Mesendoderm (in vitro differentiated cells): ENCODE measurements around the gene OR10H3.

Source experiments
- DNase-seq: peaks from one replicate; pipeline ENCODE4 v3.0.0; 2013
- H2AK5ac ChIP-seq: 2 replicates; pipeline ENCODE4 v1.6.1; 2013; ENCODE audit warnings: low read length, inconsistent platforms
- H2BK120ac ChIP-seq: 2 replicates; pipeline ENCODE4 v1.6.1; 2013; ENCODE audit warnings: low read depth, mild to moderate bottlenecking, low read length, moderate library complexity, mixed read lengths
- H2BK15ac ChIP-seq: replicated peaks from 2 replicates; pipeline ENCODE4 v1.6.1; 2013; ENCODE audit warnings: low read depth, mild to moderate bottlenecking, moderate library complexity
- H2BK5ac ChIP-seq: 2 replicates; pipeline ENCODE4 v1.6.1; 2013; ENCODE audit warnings: low read length, inconsistent platforms
- H3K18ac ChIP-seq: 2 replicates; pipeline ENCODE4 v1.6.1; 2013; ENCODE audit warnings: mild to moderate bottlenecking, low read length, mixed read lengths
- H3K23ac ChIP-seq: one replicate; pipeline ENCODE4 v1.6.1; 2013; ENCODE audit warnings: low read length
- H3K27ac ChIP-seq: 2 replicates; pipeline ENCODE4 v1.5.1; 2013; ENCODE audit warnings: low read depth, mild to moderate bottlenecking, inconsistent platforms, low read length, moderate library complexity
- H3K27me3 ChIP-seq: 2 replicates; pipeline ENCODE4 v1.6.1; 2013; ENCODE audit warnings: low read length, control low read depth, mild to moderate bottlenecking, inconsistent platforms; ENCODE audit not compliant: insufficient read depth, poor library complexity
- H3K36me3 ChIP-seq: 2 replicates; pipeline ENCODE4 v1.6.1; 2013; ENCODE audit warnings: low read length, inconsistent platforms; ENCODE audit not compliant: control insufficient read depth, insufficient read depth
- H3K4ac ChIP-seq: one replicate; pipeline ENCODE4 v1.6.1; 2013; ENCODE audit warnings: low read depth, mild to moderate bottlenecking, low read length, moderate library complexity
- H3K4me1 ChIP-seq: 2 replicates; pipeline ENCODE4 v1.6.1; 2013; ENCODE audit warnings: low read depth, low read length, inconsistent platforms; ENCODE audit not compliant: control insufficient read depth
- H3K4me2 ChIP-seq: 2 replicates; pipeline ENCODE4 v1.6.1; 2013; ENCODE audit warnings: low read length
- H3K4me3 ChIP-seq: 2 replicates; pipeline ENCODE4 v1.5.1; 2013; ENCODE audit warnings: mild to moderate bottlenecking, low read length
- H3K56ac ChIP-seq: one replicate; pipeline ENCODE4 v1.6.1; 2013; ENCODE audit warnings: low read length
- H3K79me1 ChIP-seq: 2 replicates; pipeline ENCODE4 v1.6.1; 2013; ENCODE audit warnings: low read length, inconsistent platforms
- H3K79me2 ChIP-seq: 2 replicates; pipeline ENCODE4 v1.6.1; 2013; ENCODE audit warnings: mild to moderate bottlenecking, low read length; ENCODE audit not compliant: control insufficient read depth, insufficient read depth
- H3K9ac ChIP-seq: 2 replicates; pipeline ENCODE4 v1.6.1; 2013; ENCODE audit warnings: low read length, inconsistent platforms
- H4K5ac ChIP-seq: one replicate; pipeline ENCODE4 v1.6.1; 2013; ENCODE audit warnings: low read length
- H4K8ac ChIP-seq: one replicate; pipeline ENCODE4 v1.6.1; 2013; ENCODE audit warnings: low read depth, mild to moderate bottlenecking, control low read depth, low read length, moderate library complexity
- WGBS: extraction: QIAGEN DNeasy Blood & Tissue Kit; methylation state at CpG from one replicate; pipeline ENCODE4 v1.1.7; 2013; ENCODE audit warnings: low lambda C conversion rate, missing lambda C conversion rate; ENCODE audit not compliant: insufficient coverage; ENCODE audit errors: extremely low coverage; 5-methylcytosine and 5-hydroxymethylcytosine counted together

The OR10H3 gene

DNA sequence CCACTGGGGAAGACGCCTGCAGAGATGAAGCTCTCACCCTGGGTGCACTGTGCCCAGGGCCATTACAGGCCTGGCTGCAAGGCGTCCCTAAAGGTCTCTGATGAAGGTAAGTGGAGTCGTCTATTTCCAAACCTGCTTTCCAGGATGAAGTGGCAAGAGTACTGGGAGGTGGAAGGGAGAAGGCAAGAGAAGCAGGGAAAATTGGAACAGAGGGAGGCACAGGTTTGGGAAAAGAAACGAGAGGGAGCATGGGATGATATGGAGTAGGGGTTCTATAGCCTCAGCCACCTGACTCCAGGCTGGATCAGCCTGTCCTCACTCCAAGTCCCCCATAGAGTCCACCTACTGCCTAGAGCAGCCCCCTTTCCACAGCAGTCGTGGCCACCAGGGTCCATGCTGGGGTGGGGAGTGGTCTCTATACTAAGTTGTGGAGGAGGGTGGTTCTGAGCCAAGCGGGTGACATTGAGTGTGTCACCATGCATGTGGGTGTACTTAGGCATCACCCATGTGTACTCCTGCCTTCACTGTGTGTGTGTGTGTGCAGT lies 49.9 kb downstream of the OR10H3 start, which contains the start of gene OR10H5:
TSS of gene OR10H5 (plus strand) at position 51 of the 545 bp plus-strand sequence. CDS start 6,388 bp downstream, outside the sequence.
- Histone ChIP-seq H4K5ac (no peak within 1 kb of the TSS), H3K23ac (no peak within 1 kb of the TSS), H2BK15ac (no peak within 1 kb of the TSS), H3K27ac (no peak within 1 kb of the TSS), H3K79me2 (no peaks in the 10 kb centered on the region), H3K36me3 (no peaks in the 10 kb centered on the region), H4K8ac (no peak within 1 kb of the TSS), H3K79me1 (no peaks in the 10 kb centered on the region), H3K4me3 (no peak within 1 kb of the TSS), H3K4me1 (no peaks in the 10 kb centered on the region), H2AK5ac (no peak within 1 kb of the TSS), H3K4ac (no peak within 1 kb of the TSS), H2BK5ac (no peak within 1 kb of the TSS), H3K9ac (no peak within 1 kb of the TSS), H3K4me2 (no peak within 1 kb of the TSS), H3K27me3 (no peaks in the 10 kb centered on the region), H3K56ac (no peak within 1 kb of the TSS), H2BK120ac (no peak within 1 kb of the TSS), H3K18ac (no peak within 1 kb of the TSS)
- no CpG with 5 or more reads among the region's 6 CpGs for WGBS
- DNase-seq = no peak

DNA sequence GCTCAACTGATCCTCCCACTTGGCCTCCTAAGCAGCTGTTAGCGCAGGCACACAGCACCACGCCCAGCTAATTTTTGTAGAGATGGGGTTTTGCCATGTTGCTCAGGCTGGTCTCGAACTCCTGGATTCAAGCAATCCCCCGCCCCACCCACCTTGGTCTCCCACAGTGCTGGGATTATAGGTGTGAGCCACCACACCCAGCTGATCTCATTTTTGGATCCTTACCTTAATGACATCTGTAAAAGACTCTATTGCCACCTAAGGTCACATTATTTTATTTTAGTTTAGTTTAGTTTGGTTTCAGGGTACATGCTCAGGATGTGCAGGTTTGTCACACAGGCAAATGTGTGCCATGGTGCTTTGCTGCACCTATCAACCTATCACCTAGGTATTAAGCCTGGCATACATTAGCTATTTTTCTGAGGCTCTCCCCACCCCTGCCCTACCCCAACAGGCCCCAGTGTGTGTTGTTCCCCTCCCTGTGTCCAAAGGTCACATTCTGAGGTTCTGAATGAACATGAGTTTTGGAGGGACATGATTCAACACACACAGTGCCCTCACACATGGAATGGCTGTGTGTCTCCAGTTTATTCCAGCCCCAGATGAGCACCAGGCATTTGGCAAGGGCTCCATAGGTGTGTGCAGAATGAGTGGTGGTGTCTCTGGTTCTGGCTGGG lies 50.9 kb downstream of the OR10H3 start:
- no peak overlapping the region for H2BK15ac ChIP-seq
- no peak overlapping the region for H3K23ac ChIP-seq
- no peak overlapping the region for H2AK5ac ChIP-seq
- H3K79me2 ChIP-seq = no peaks in the 10 kb centered on the region
- no peak overlapping the region for H3K4ac ChIP-seq
- H3K56ac ChIP-seq = no peak overlapping the region
- H3K79me1 ChIP-seq = no peaks in the 10 kb centered on the region
- H3K27ac ChIP-seq = no peak overlapping the region
- H3K4me2 ChIP-seq = no peak overlapping the region
- no peaks in the 10 kb centered on the region for H3K4me1 ChIP-seq
- no peak overlapping the region for H3K9ac ChIP-seq
- H3K36me3 ChIP-seq = no peaks in the 10 kb centered on the region
- no peak overlapping the region for H2BK5ac ChIP-seq
- no peaks in the 10 kb centered on the region for H3K27me3 ChIP-seq
- no peak overlapping the region for H4K8ac ChIP-seq
- H4K5ac ChIP-seq = no peak overlapping the region
- H3K18ac ChIP-seq = no peak overlapping the region
- no peak overlapping the region for H2BK120ac ChIP-seq
- no peak for DNase-seq
- no CpG with 5 or more reads among the region's 4 CpGs for WGBS
- no peak overlapping the region for H3K4me3 ChIP-seq

DNA sequence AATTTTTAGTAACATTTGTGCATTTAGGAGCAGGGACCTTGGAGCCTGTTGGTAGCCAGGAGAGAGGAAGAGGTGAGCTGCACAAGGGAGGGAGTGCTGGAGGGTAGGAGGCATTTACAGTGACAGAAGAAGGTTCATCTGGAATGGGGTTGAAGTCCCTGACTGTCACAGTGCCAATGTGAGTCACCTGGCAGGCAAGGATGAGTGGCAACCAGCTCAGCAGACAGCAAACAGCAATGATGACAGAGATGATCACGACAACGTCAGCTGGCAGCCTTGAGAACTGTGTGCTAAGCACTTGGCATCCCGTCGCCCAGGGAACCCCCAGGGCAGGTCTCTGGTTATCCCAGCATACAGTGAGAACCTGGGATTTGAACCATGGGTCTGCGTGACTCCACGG lies 52.3 kb downstream of the OR10H3 start:
- H2BK15ac ChIP-seq = no peak overlapping the region
- H3K4ac ChIP-seq = no peak overlapping the region
- H4K8ac ChIP-seq = no peak overlapping the region
- H3K79me2 ChIP-seq = no peaks in the 10 kb centered on the region
- WGBS = no CpG with 5 or more reads among the region's 6 CpGs
- H3K4me1 ChIP-seq = no peaks in the 10 kb centered on the region
- no peak overlapping the region for H3K23ac ChIP-seq
- H3K27me3 ChIP-seq = no peaks in the 10 kb centered on the region
- DNase-seq = no peak
- H2BK5ac ChIP-seq = no peak overlapping the region
- no peak overlapping the region for H4K5ac ChIP-seq
- no peak overlapping the region for H3K4me3 ChIP-seq
- no peak overlapping the region for H3K27ac ChIP-seq
- H3K79me1 ChIP-seq = no peaks in the 10 kb centered on the region
- no peak overlapping the region for H3K56ac ChIP-seq
- no peak overlapping the region for H2AK5ac ChIP-seq
- H3K4me2 ChIP-seq = no peak overlapping the region
- H3K36me3 ChIP-seq = no peaks in the 10 kb centered on the region
- H3K9ac ChIP-seq = no peak overlapping the region
- no peak overlapping the region for H2BK120ac ChIP-seq
- no peak overlapping the region for H3K18ac ChIP-seq
